ENCODE measurements around the gene ZSWIM1.
"Not testable (repeated sequence)": the region's sequence is repeated elsewhere in the genome, so short reads cannot be mapped to it uniquely, and the experiment has no call there.

Gene ZSWIM1

DNA sequence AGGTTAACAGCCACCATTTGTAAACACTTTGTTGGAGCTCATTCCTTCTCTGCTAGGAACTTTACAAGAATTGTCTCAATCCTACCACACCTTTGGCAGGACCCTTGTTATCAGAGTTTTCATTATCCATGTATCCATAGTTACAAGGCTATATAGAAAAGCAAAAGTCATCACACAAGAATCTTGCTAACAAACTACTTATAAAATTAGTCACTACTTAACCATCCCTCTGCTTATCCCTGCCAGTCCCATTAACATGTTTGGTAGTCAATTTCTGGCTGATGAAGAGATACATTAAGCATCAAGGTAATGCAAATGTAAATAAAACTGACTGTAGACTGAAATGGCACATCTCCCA, 13.2 kb upstream of the ZSWIM1 start:
- H3K27ac ChIP-seq, result no peak overlapping the region

DNA sequence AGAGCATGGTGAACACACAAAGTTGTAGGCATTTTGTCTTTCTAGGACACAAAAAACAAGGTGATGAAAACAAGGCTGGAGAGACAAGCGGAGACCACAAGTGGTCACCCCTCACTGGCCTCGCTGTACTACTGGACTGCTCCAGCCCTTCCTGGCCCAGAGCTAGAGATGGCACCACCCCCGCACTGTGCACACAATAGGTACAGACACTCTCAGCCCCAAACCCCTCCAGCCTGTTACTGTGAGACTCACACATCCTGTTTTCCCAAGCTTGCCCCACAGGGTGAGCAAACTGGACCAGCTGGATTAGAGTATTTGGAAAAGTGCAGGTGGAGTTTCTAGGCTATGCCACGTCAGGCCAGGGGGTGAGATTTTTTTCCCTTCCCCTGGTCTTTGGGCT, 8.4 kb upstream of the ZSWIM1 start:
- no peak overlapping the region for H3K4me2 ChIP-seq

More for the DNA sequence above, 13.2 kb upstream of the ZSWIM1 start:
- H3K79me2 ChIP-seq (ENCODE audit: insufficient read depth, low read depth), result no peaks in the 10 kb centered on the region
- no peak overlapping the region for H3K4me2 ChIP-seq
- no peak overlapping the region for H2AFZ ChIP-seq (ENCODE audit: low read depth)
- H3K27me3 ChIP-seq (ENCODE audit: insufficient read depth, low read depth), result no peaks in the 10 kb centered on the region
- no peaks in the 10 kb centered on the region for H3K36me3 ChIP-seq (ENCODE audit: insufficient read depth)
- no peaks in the 10 kb centered on the region for H3K4me1 ChIP-seq (ENCODE audit: low read depth, poor library complexity, severe bottlenecking)
- no peaks in the 10 kb centered on the region for H4K20me1 ChIP-seq (ENCODE audit: insufficient read depth)
- H3K9ac ChIP-seq, result no peak overlapping the region
- no peak overlapping the region for H3K4me3 ChIP-seq (IDR thresholded peaks at IDR 0.05; ENCODE audit: insufficient read depth, low read depth, low read length)
- TF ChIP-seq, protein P1, sequence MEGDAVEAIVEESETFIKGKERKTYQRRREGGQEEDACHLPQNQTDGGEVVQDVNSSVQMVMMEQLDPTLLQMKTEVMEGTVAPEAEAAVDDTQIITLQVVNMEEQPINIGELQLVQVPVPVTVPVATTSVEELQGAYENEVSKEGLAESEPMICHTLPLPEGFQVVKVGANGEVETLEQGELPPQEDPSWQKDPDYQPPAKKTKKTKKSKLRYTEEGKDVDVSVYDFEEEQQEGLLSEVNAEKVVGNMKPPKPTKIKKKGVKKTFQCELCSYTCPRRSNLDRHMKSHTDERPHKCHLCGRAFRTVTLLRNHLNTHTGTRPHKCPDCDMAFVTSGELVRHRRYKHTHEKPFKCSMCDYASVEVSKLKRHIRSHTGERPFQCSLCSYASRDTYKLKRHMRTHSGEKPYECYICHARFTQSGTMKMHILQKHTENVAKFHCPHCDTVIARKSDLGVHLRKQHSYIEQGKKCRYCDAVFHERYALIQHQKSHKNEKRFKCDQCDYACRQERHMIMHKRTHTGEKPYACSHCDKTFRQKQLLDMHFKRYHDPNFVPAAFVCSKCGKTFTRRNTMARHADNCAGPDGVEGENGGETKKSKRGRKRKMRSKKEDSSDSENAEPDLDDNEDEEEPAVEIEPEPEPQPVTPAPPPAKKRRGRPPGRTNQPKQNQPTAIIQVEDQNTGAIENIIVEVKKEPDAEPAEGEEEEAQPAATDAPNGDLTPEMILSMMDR (conservative IDR thresholded peaks at IDR 0.05; ENCODE audit: low read depth, low read length), result no peak

DNA sequence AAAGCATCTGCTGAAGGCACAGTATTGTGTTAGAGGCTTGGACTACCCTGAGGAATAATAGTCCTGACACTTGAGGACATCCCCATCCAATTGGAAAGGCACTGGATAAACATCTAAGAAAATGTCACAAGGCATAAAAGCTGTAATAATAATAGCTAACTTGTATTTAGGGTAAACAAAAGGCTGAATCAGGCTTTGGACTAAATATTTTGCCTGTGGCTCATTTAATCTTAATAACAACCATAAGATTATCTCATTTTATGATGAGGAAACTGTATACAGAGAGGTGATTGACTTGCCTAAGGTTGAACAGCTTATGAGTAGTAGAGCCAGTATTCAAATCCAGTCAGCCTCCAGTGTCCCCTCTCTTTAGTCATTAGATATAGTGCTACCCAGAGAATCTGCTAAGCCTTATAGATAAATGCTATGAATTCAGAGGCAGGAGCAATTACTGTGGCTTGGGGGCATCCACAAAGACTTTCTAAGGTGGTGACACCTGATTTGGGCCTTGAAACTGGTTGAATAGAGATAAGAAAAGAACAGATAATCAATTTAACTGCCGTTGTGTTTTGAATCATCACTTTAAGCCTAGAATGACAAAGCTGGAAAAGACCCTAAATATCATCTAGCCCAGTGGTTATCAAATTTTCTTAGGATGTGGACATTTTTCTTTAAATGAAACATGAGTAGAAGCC, 7.5 kb upstream of the ZSWIM1 start:
- Histone ChIP-seq H3K36me3 (ENCODE audit: insufficient read depth) (no peaks in the 10 kb centered on the region), H3K9ac (no peak overlapping the region), H3K27me3 (ENCODE audit: insufficient read depth, low read depth) (no peaks in the 10 kb centered on the region), H3K27ac (no peak overlapping the region), H3K4me1 (ENCODE audit: low read depth, poor library complexity, severe bottlenecking) (no peaks in the 10 kb centered on the region), H3K4me2 (no peak overlapping the region), H3K79me2 (ENCODE audit: insufficient read depth, low read depth) (no peaks in the 10 kb centered on the region), H2AFZ (ENCODE audit: low read depth) (no peak overlapping the region), H3K4me3 (IDR thresholded peaks at IDR 0.05; ENCODE audit: insufficient read depth, low read depth, low read length) (no peak overlapping the region), H4K20me1 (ENCODE audit: insufficient read depth) (no peaks in the 10 kb centered on the region)
- TF ChIP-seq, protein P1 (conservative IDR thresholded peaks at IDR 0.05; ENCODE audit: low read depth, low read length), result no peak

More for the DNA sequence above, 8.4 kb upstream of the ZSWIM1 start:
- H4K20me1 ChIP-seq (ENCODE audit: insufficient read depth), result no peaks in the 10 kb centered on the region
- no peak overlapping the region for H3K27ac ChIP-seq
- no peaks in the 10 kb centered on the region for H3K36me3 ChIP-seq (ENCODE audit: insufficient read depth)
- H3K4me3 ChIP-seq (IDR thresholded peaks at IDR 0.05; ENCODE audit: insufficient read depth, low read depth, low read length), result no peak overlapping the region
- H3K79me2 ChIP-seq (ENCODE audit: insufficient read depth, low read depth), result no peaks in the 10 kb centered on the region
- H2AFZ ChIP-seq (ENCODE audit: low read depth), result no peak overlapping the region
- H3K9ac ChIP-seq, result no peak overlapping the region
- TF ChIP-seq, protein P1 (conservative IDR thresholded peaks at IDR 0.05; ENCODE audit: low read depth, low read length), result no peak
- no peaks in the 10 kb centered on the region for H3K4me1 ChIP-seq (ENCODE audit: low read depth, poor library complexity, severe bottlenecking)
- no peaks in the 10 kb centered on the region for H3K27me3 ChIP-seq (ENCODE audit: insufficient read depth, low read depth)

DNA sequence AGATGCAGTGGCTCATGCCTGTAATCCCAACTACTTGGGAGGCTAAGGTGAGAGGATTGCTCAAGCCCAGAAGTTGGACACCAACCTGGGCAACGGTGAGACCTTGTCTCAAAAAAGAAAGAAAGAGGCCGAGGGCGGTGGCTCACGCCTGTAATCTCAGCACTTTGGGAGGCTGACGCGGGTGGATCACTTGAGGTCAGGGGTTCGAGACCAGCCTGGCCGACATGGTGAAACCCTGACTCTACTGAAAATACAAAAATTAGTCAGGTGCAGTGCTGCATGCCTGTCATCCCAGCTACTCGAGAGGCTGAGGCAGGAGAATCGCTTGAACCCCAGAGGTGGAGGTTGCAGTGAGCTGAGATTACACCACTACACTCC, 6.9 kb upstream of the ZSWIM1 start:
- not testable (repeated sequence) for H3K4me3 ChIP-seq (IDR thresholded peaks at IDR 0.05; ENCODE audit: insufficient read depth, low read depth, low read length); H3K4me2 ChIP-seq; H3K9ac ChIP-seq; H3K27me3 ChIP-seq (ENCODE audit: insufficient read depth, low read depth); H3K36me3 ChIP-seq (ENCODE audit: insufficient read depth); H3K79me2 ChIP-seq (ENCODE audit: insufficient read depth, low read depth); H3K27ac ChIP-seq; H3K4me1 ChIP-seq (ENCODE audit: low read depth, poor library complexity, severe bottlenecking); H4K20me1 ChIP-seq (ENCODE audit: insufficient read depth); H2AFZ ChIP-seq (ENCODE audit: low read depth)

DNA sequence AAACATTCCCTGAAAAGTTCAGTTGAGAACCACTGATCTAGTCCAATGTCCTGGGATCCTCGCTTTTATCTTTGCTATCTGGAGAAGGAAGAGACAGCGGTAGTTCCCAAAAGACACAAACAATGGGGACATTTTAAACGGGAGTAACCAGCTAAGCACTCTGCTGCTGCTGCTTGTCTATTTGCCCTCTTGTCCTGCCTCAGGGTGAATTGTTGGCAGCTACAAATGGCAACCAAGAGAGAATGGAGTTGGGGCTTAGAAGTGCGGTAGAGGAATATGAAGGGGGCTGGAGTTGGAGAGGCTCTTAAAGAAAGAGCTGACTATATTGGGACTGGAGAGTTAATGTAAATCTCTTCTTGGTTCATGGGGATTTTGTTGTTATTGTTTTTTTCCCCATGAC, 6.5 kb upstream of the ZSWIM1 start:
- TF ChIP-seq, protein P1 (conservative IDR thresholded peaks at IDR 0.05; ENCODE audit: low read depth, low read length), result no peak
- H4K20me1 ChIP-seq (ENCODE audit: insufficient read depth), result no peaks in the 10 kb centered on the region
- no peak overlapping the region for H3K4me3 ChIP-seq (IDR thresholded peaks at IDR 0.05; ENCODE audit: insufficient read depth, low read depth, low read length)
- no peaks in the 10 kb centered on the region for H3K79me2 ChIP-seq (ENCODE audit: insufficient read depth, low read depth)
- H3K4me1 ChIP-seq (ENCODE audit: low read depth, poor library complexity, severe bottlenecking), result no peaks in the 10 kb centered on the region
- H2AFZ ChIP-seq (ENCODE audit: low read depth), result no peak overlapping the region
- H3K4me2 ChIP-seq, result no peak overlapping the region
- no peak overlapping the region for H3K27ac ChIP-seq
- no peaks in the 10 kb centered on the region for H3K27me3 ChIP-seq (ENCODE audit: insufficient read depth, low read depth)
- H3K9ac ChIP-seq, result no peak overlapping the region
- no peaks in the 10 kb centered on the region for H3K36me3 ChIP-seq (ENCODE audit: insufficient read depth)
